Measurements from ENCODE around the gene ANKRD34A. TPM values are rescaled to one million over a fixed set of nuclear protein-coding genes. Genes with fewer than 3 reads are reported as not detected.

ANKRD34A gene
- total RNA-seq, 1 donor from 2014 or later: 0.94 TPM

DNA sequence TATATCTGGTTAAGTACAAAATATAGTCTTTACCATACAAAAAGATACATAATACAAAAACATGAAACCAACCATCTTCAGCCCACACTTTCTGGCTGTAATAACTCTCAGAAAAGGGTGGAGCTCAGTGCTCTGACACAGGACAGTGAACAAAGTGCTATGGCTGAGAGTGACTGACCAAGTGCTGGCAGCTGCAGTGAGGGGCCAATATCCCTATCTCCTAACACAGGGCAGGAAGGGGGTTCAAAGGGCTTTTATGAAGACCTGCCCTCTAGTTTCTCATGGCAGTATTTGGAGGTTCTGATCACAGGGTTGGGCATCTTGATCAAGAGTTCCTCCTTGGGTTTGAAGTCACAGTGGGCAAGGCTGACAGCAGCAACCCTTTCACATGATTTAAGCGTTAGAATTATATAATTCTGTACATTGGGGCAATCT lies 28.1 kb upstream of the ANKRD34A start:
- no peak for DNase-seq (ENCODE audit: low spot score in 2 of 2, unreplicated experiment in 2 of 2)
- H3K9me3 Mint-ChIP-seq: no peaks in the 10 kb centered on the region
- peak overlapping the region; percentile 99 for H3K4me3 Mint-ChIP-seq
- TF ChIP-seq, protein P1, sequence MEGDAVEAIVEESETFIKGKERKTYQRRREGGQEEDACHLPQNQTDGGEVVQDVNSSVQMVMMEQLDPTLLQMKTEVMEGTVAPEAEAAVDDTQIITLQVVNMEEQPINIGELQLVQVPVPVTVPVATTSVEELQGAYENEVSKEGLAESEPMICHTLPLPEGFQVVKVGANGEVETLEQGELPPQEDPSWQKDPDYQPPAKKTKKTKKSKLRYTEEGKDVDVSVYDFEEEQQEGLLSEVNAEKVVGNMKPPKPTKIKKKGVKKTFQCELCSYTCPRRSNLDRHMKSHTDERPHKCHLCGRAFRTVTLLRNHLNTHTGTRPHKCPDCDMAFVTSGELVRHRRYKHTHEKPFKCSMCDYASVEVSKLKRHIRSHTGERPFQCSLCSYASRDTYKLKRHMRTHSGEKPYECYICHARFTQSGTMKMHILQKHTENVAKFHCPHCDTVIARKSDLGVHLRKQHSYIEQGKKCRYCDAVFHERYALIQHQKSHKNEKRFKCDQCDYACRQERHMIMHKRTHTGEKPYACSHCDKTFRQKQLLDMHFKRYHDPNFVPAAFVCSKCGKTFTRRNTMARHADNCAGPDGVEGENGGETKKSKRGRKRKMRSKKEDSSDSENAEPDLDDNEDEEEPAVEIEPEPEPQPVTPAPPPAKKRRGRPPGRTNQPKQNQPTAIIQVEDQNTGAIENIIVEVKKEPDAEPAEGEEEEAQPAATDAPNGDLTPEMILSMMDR (IDR thresholded peaks at IDR 0.05; ENCODE audit: unreplicated experiment): no peak
- H3K27ac Mint-ChIP-seq: peak overlapping the region; percentile 32
- H3K36me3 Mint-ChIP-seq: peaks cover 33% of the 10 kb centered on the region
- peaks cover 49% of the 10 kb centered on the region for H3K4me1 Mint-ChIP-seq
- no peaks in the 10 kb centered on the region for H3K27me3 Mint-ChIP-seq (ENCODE audit: low read depth)

DNA sequence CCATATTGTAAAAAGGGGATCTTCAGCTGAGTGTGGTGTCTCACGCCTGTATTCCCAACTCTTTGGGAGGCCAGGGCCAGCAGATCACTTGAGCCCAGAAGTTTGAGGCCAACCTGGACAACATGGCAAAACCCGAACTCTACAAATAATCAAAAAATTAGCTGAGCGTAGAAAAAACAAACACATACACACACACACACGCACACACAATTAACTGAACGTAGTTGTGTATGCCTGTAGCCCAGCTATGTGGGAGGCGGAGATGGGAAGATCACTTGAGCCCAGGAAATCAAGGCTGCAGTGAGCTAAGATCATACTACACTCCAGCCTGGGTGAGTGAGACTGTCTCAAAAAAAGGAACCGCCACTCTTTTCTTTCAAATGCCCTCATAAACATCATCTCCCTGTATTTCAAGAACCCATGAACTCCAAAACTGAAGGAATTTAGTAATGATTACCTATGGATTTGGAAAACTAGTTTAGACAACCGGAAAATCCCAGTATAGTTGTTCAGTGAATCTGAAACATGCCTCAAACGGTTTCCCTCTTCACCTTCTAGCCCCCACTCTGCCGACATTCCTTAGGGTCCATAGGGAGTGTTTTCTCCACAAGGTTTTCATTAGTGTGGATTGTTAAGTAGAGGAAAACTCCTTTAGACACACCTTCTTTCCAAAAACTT lies 27.5 kb upstream of the ANKRD34A start:
- Mint-ChIP-seq H3K27ac (peak overlapping the region; percentile 79), H3K9me3 (no peaks in the 10 kb centered on the region), H3K27me3 (ENCODE audit: low read depth) (no peaks in the 10 kb centered on the region), H3K4me1 (peaks cover 43% of the 10 kb centered on the region), H3K36me3 (peaks cover 33% of the 10 kb centered on the region), H3K4me3 (peak overlapping the region; percentile 24)
- no peak for DNase-seq (ENCODE audit: low spot score in 2 of 2, unreplicated experiment in 2 of 2)
- TF ChIP-seq, protein P1 (IDR thresholded peaks at IDR 0.05; ENCODE audit: unreplicated experiment): no peak

DNA sequence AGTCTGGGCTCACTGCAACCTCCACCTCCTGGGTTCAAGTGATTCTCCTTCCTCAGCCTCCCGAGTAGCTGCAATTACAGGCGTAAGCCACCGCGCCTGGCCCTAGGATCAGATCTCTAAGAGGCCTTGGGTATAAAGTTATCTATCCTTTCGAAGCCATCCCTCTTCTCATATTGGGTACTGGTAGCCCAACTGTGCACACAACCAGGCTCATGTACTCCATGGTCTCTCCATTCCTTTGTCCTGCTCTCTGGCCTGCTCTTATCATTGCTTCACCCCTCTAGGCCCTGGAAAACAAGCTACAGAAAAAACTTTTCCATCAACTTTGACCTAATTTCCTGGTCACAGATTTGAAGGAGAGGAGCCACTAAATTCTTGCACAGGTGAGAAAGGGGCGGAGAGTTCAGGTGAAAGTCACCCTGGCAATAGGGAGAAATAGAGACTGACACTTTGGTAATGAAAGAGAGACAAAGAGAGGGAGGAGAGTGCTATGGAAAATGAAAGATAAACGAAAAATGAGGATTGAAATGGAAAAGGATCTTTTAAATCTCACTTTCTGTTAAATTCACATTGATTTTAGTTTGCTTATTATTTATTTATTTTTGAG lies 26.0 kb upstream of the ANKRD34A start:
- Mint-ChIP-seq H3K4me1 (peaks cover 47% of the 10 kb centered on the region), H3K27me3 (ENCODE audit: low read depth) (no peaks in the 10 kb centered on the region), H3K4me3 (no peak overlapping the region), H3K27ac (peak overlapping the region; percentile 87), H3K9me3 (no peaks in the 10 kb centered on the region), H3K36me3 (peaks cover 33% of the 10 kb centered on the region)
- no peak for DNase-seq (ENCODE audit: low spot score in 2 of 2, unreplicated experiment in 2 of 2)
- TF ChIP-seq, protein P1 (IDR thresholded peaks at IDR 0.05; ENCODE audit: unreplicated experiment): no peak

DNA sequence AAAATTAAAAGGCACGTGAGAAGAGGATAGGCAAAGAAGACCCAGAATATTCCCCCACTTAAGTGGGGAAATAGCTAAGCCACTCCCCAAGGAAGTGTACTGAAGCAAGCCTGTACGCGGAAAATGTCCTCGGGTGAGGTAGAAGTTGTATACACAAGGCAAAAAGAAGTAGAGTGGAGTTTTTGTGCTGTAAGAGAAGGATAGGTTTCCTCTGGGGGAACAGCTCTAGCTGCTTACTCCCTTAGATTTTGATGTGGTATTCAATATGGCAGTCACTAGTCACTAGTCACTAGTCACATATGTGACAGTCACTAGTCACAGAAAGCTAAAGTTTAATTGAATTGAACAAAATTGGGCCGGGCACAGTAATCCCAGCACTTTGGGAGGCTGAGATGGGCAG lies 24.4 kb upstream of the ANKRD34A start:
- no peaks in the 10 kb centered on the region for H3K27me3 Mint-ChIP-seq (ENCODE audit: low read depth)
- peak overlapping the region; percentile 31 for H3K27ac Mint-ChIP-seq
- H3K4me3 Mint-ChIP-seq: no peak overlapping the region
- peaks cover 18% of the 10 kb centered on the region for H3K36me3 Mint-ChIP-seq
- H3K4me1 Mint-ChIP-seq: peaks cover 41% of the 10 kb centered on the region
- TF ChIP-seq, protein P1 (IDR thresholded peaks at IDR 0.05; ENCODE audit: unreplicated experiment): no peak
- H3K9me3 Mint-ChIP-seq: no peaks in the 10 kb centered on the region
- no peak for DNase-seq (ENCODE audit: low spot score in 2 of 2, unreplicated experiment in 2 of 2)

DNA sequence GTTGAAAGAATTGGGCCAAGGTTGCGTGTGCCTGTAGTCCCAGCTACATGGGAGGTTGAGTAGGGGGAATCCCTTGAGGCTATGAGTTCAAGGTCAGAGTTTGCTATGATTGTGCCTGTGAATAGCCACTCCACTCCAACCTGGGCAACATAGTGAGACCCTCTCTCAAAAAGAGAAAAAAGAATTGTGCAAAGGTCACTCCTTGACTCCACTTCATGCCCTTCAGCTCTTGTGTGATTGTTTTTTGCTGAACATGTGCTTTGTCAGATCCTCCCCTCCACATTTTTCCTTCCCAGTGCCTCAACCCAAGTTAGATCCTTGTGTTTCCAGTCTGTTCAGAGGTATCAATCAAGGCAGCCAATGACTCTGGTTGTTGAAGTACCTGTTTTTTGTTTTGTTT lies 23.6 kb upstream of the ANKRD34A start:
- TF ChIP-seq, protein P1 (IDR thresholded peaks at IDR 0.05; ENCODE audit: unreplicated experiment): no peak
- H3K4me1 Mint-ChIP-seq: peaks cover 37% of the 10 kb centered on the region
- H3K9me3 Mint-ChIP-seq: no peaks in the 10 kb centered on the region
- H3K27me3 Mint-ChIP-seq (ENCODE audit: low read depth): no peaks in the 10 kb centered on the region
- no peak overlapping the region for H3K27ac Mint-ChIP-seq
- peaks cover 9% of the 10 kb centered on the region for H3K36me3 Mint-ChIP-seq
- no peak overlapping the region for H3K4me3 Mint-ChIP-seq
- no peak for DNase-seq (ENCODE audit: low spot score in 2 of 2, unreplicated experiment in 2 of 2)
